Bronchial epithelial cell (primary cell): ENCODE data around the gene PLEKHD1. TPM values are rescaled to one million over a fixed set of nuclear protein-coding genes. Genes with fewer than 3 reads are reported as not detected.

ENCODE experiments used
- DNase-seq: peaks from one replicate; pipeline ENCODE4 v3.0.0-alpha.2; 2010; ENCODE audit warnings: low read depth
- FAIRE-seq: peaks from 2 replicates; lab custom pipeline; 2011; peaks lifted over from hg19 to GRCh38; lab: Jason Lieb, UNC
- H3K27me3 ChIP-seq: 2 replicates; pipeline ENCODE4 v1.5.1; 2011; ENCODE audit warnings: low read length; ENCODE audit not compliant: control insufficient read depth, insufficient read depth
- H3K36me3 ChIP-seq: 2 replicates; pipeline ENCODE4 v1.5.1; 2011; ENCODE audit warnings: low read length; ENCODE audit not compliant: control insufficient read depth, insufficient read depth
- H3K4me3 ChIP-seq: 2 replicates; pipeline ENCODE4 v1.5.1; 2011; ENCODE audit warnings: mild to moderate bottlenecking, low read depth, low read length, control low read depth
- total RNA-seq: library from RNA; depleted of rRNA; stranded (reverse); fragments of >200 nt; gene quantifications from 2 replicates; pipeline ENCODE4 v1.2.1, GENCODE V29; 2014
- TF ChIP-seq, protein P1 (sequence below): IDR thresholded peaks from 2 replicates; pipeline ENCODE4 v1.5.1; 2011; ENCODE audit warnings: mild to moderate bottlenecking, moderate library complexity, low read length, control low read depth, inconsistent platforms; ENCODE audit not compliant: insufficient read depth, severe bottlenecking

The PLEKHD1 gene
- total RNA-seq, 1 donor from 2014 or later: 0.26 TPM

DNA sequence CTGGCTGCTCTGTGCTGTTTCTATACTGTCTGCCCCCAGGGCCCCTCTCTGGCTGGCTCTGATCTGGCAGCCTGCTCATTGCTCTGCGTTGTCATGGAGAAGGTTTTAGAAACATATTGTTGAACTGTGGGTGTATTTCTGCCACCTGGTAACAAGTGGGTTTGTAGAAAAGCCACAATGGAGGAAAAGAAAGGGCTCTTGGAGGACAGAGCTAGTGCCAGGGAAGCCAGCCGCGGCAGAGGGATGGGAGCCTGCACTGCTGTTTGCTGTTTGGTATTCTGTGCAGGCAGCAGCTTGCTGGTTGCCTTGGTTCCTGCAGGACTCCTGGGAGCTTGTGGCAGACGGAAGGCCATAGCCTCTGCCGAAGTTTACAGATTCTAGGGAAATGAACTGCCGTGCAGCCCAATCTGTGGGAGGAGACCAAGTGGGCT is 75.1 kb downstream of the PLEKHD1 start:
- DNase-seq (peak; percentile 35), FAIRE-seq (no peak)
- Histone ChIP-seq H3K36me3 (no peaks in the 10 kb centered on the region), H3K4me3 (no peak overlapping the region), H3K27me3 (peaks cover 9% of the 10 kb centered on the region)
- TF ChIP-seq, protein P1, sequence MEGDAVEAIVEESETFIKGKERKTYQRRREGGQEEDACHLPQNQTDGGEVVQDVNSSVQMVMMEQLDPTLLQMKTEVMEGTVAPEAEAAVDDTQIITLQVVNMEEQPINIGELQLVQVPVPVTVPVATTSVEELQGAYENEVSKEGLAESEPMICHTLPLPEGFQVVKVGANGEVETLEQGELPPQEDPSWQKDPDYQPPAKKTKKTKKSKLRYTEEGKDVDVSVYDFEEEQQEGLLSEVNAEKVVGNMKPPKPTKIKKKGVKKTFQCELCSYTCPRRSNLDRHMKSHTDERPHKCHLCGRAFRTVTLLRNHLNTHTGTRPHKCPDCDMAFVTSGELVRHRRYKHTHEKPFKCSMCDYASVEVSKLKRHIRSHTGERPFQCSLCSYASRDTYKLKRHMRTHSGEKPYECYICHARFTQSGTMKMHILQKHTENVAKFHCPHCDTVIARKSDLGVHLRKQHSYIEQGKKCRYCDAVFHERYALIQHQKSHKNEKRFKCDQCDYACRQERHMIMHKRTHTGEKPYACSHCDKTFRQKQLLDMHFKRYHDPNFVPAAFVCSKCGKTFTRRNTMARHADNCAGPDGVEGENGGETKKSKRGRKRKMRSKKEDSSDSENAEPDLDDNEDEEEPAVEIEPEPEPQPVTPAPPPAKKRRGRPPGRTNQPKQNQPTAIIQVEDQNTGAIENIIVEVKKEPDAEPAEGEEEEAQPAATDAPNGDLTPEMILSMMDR: no peak

DNA sequence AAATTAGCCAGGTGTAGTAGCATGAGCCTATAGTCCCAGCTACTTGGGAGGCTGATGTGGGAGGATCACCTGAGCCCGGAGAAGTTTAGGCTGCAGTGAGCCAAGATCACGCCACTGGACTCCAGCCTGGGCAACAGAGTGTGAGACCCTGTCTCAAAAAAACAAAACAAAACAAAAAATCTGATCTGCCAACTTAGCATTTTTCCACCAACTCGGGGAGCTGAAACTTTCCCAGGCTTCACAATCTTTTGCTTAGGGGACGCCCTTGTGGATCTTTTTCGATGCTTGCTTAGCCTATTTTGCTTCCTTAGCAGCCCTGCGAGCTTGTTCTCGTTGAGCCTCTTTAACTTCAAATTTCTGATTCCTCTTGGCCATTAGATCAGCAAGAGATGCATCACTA is 76.3 kb downstream of the PLEKHD1 start:
- FAIRE-seq: no peak
- TF ChIP-seq, protein P1: no peak
- Histone ChIP-seq H3K36me3 (no peaks in the 10 kb centered on the region), H3K4me3 (no peak overlapping the region), H3K27me3 (peaks cover 14% of the 10 kb centered on the region)
- DNase-seq: no peak

- Histone ChIP-seq H3K4me3 (no peak overlapping the region), H3K27me3 (peaks cover 19% of the 10 kb centered on the region), H3K36me3 (no peaks in the 10 kb centered on the region)
- no peak for FAIRE-seq
- DNase-seq: no peak
- TF ChIP-seq, protein P1: no peak
Observed at GRCh38 chr14:69561893-69562292, 77.4 kb downstream of the PLEKHD1 start.

DNA sequence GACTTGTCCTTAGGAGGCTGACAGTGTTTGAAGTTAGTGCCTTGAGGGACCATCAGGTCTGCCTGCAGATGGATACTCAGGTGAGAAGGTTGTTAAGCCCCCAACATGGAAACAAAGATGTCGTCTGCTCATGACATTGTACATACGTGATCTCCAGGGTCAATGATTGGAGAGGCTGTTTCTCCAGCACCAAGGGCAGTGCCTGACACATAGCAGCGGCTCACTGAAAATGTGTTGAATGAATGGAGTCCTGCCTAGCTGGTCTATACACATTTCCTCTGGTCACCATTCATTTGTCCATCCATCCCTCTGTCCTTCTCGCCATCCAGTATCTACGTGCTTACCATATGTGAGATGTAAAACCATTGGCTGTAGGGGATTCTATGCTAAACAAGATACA is 83.0 kb downstream of the PLEKHD1 start:
- TF ChIP-seq, protein P1: no peak
- FAIRE-seq (peak; percentile 66), DNase-seq (no peak)
- Histone ChIP-seq H3K4me3 (no peak overlapping the region), H3K36me3 (no peaks in the 10 kb centered on the region), H3K27me3 (peaks cover 38% of the 10 kb centered on the region)

GRCh38 chr14:69569859-69570258 is 85.3 kb downstream of the PLEKHD1 start:
- TF ChIP-seq, protein P1: no peak
- no peak overlapping the region for H3K4me3 ChIP-seq
- DNase-seq: no peak
- no peak for FAIRE-seq
- H3K36me3 ChIP-seq: no peaks in the 10 kb centered on the region
- peaks cover 51% of the 10 kb centered on the region for H3K27me3 ChIP-seq

DNA sequence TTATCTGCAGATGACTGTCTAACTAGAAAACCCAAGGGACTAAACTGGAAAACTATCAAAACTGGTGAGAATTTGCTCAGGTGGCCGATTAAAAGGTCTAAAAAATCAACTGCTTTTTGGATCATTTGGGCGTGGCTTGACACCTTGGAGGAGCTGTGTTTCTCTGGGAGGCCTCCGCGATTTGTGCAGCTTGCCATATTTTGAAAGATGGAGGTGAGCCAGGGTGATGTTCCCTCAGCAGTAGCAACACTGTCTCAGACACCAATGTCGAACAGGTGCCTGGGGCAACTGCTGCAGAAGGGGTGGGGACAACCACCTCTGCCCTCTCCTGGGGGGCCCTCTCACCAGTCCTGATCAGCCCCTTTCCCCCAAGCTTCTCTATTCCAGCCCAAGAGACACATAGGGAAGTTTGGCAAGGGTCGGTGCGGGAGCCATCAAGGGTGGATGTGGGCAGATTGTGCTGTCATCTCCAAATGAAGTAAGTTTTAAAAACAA is 86.4 kb downstream of the PLEKHD1 start:
- no peak for FAIRE-seq
- peaks cover 45% of the 10 kb centered on the region for H3K27me3 ChIP-seq

More for the DNA sequence above, 86.4 kb downstream of the PLEKHD1 start:
- DNase-seq: no peak
- TF ChIP-seq, protein P1: no peak
- Histone ChIP-seq H3K4me3 (no peak overlapping the region), H3K36me3 (no peaks in the 10 kb centered on the region)
